ENCODE measurements around the gene NAALAD2. TPM values are rescaled to one million over a fixed set of nuclear protein-coding genes. Genes with fewer than 3 reads are reported as not detected.

The NAALAD2 gene
- total RNA-seq, 2 experiments from 2014 or later = not detected

DNA sequence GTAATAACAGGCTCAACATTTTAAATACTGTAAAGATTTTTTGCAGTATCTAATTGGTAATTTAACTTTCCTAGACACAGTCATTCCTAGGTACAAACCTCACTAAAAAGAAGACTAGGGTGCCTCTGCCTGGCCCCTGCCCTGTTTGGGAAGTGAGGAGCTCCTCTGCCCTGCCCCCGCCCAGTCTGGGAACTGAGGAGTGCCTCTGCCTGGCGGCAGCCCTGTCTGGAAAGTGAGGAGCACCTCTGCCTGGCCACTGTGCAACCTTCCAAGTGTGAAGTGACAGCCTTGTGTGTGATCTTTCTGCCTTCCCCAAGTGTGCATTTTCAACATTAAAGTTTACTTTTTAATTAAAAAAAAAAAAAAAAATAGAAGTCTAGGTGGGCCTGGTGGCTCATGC lies 84.1 kb downstream of the NAALAD2 start:
- H3K27me3 Mint-ChIP-seq = no peaks in the 10 kb centered on the region
- no peaks in the 10 kb centered on the region for H3K9me3 ChIP-seq (ENCODE audit: control insufficient read depth in 1 of 2, insufficient read depth in 1 of 2, low read length in 2 of 2)
- no peaks in the 10 kb centered on the region for H3K27me3 ChIP-seq (ENCODE audit: control insufficient read depth in 1 of 2, insufficient read depth in 2 of 2, low read length in 2 of 2)
- H3K9me3 Mint-ChIP-seq = no peaks in the 10 kb centered on the region
- H3K27ac ChIP-seq (ENCODE audit: low read depth in 1 of 2, low read length in 2 of 2) = no peak overlapping the region
- CTCF ChIA-PET = no interaction called here
- no peak for DNase-seq
- H3K36me3 ChIP-seq (ENCODE audit: insufficient read depth, low read length) = peaks cover 28% of the 10 kb centered on the region
- H3K36me3 Mint-ChIP-seq (ENCODE audit: low read depth) = peaks cover 46% of the 10 kb centered on the region
- TF ChIP-seq, protein P1, sequence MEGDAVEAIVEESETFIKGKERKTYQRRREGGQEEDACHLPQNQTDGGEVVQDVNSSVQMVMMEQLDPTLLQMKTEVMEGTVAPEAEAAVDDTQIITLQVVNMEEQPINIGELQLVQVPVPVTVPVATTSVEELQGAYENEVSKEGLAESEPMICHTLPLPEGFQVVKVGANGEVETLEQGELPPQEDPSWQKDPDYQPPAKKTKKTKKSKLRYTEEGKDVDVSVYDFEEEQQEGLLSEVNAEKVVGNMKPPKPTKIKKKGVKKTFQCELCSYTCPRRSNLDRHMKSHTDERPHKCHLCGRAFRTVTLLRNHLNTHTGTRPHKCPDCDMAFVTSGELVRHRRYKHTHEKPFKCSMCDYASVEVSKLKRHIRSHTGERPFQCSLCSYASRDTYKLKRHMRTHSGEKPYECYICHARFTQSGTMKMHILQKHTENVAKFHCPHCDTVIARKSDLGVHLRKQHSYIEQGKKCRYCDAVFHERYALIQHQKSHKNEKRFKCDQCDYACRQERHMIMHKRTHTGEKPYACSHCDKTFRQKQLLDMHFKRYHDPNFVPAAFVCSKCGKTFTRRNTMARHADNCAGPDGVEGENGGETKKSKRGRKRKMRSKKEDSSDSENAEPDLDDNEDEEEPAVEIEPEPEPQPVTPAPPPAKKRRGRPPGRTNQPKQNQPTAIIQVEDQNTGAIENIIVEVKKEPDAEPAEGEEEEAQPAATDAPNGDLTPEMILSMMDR (IDR thresholded peaks at IDR 0.05) = no peak
- POLR2A ChIA-PET = no interaction called here
- no peak for ATAC-seq (ENCODE audit: poor library complexity)
- peaks cover 70% of the 10 kb centered on the region for H3K4me1 Mint-ChIP-seq (ENCODE audit: low read depth)
- peak overlapping the region; percentile 89 for H3K27ac Mint-ChIP-seq
- intact Hi-C loops (cut with DNase I, micrococcal nuclease) = no loop called here
- no peak overlapping the region for H3K4me3 ChIP-seq (ENCODE audit: low read length)
- peaks cover 23% of the 10 kb centered on the region for H3K4me1 ChIP-seq (ENCODE audit: insufficient read depth, low read length)
- H3K4me3 Mint-ChIP-seq = no peak overlapping the region

DNA sequence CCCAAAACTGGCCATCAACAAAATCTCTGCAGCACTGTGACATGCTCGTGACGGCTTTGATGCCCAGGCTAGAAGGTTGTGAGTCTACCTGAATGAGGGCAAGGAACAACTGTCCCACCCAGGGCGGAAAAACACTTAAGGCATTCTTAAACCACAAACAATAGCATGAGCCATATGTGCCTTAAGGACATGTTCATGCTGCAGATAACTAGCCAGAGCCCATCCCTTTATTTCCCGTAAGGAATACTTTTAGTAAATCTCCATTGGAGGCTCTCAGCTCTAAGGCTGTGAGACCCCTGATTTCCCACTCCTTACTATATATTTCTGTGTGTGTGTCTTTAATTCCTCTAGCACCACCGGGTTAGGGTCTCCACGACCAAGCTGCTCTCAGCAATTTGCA lies 85.0 kb downstream of the NAALAD2 start:
- no peak overlapping the region for H3K4me3 ChIP-seq (ENCODE audit: low read length)
- ChIA-PET POLR2A (no interaction called here), CTCF (interaction anchor here (2.1 kb wide), 1 partner anchor 15 kb away, joined by 7 read pairs; no protein-coding TSS in a partner anchor)
- H3K4me3 Mint-ChIP-seq = peak overlapping the region; percentile 98
- no peaks in the 10 kb centered on the region for H3K9me3 ChIP-seq (ENCODE audit: control insufficient read depth in 1 of 2, insufficient read depth in 1 of 2, low read length in 2 of 2)
- no peak for DNase-seq
- no peaks in the 10 kb centered on the region for H3K27me3 ChIP-seq (ENCODE audit: control insufficient read depth in 1 of 2, insufficient read depth in 2 of 2, low read length in 2 of 2)
- TF ChIP-seq, protein P1 (IDR thresholded peaks at IDR 0.05) = no peak
- H3K4me1 Mint-ChIP-seq (ENCODE audit: low read depth) = peaks cover 73% of the 10 kb centered on the region
- intact Hi-C loops (cut with DNase I, micrococcal nuclease) = no loop called here
- H3K4me1 ChIP-seq (ENCODE audit: insufficient read depth, low read length) = peaks cover 23% of the 10 kb centered on the region
- ATAC-seq (ENCODE audit: poor library complexity) = no peak
- no peak overlapping the region for H3K27ac ChIP-seq (ENCODE audit: low read depth in 1 of 2, low read length in 2 of 2)
- H3K36me3 Mint-ChIP-seq (ENCODE audit: low read depth) = peaks cover 39% of the 10 kb centered on the region
- peaks cover 21% of the 10 kb centered on the region for H3K36me3 ChIP-seq (ENCODE audit: insufficient read depth, low read length)
- peak overlapping the region; percentile 89 for H3K27ac Mint-ChIP-seq
- H3K9me3 Mint-ChIP-seq = no peaks in the 10 kb centered on the region
- no peaks in the 10 kb centered on the region for H3K27me3 Mint-ChIP-seq

DNA sequence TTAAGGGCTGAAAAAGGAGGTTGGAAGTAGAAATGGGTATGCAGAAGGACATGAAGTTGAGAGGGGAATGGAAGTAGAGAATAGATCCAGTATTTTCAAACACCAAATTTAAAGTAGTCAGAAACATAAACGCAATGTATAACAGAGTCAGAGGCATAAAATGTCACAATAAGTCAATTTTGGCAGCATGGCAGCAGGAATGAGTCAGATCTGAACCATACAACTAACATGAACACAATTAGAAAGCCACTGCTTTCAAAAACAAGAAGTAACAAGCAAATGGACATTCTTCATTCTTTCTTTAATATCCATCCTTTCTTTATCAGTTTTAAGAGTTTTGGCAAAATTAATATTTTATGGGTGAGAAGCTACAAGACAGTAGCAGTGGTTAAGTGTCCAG lies 85.9 kb downstream of the NAALAD2 start:
- H3K36me3 ChIP-seq (ENCODE audit: insufficient read depth, low read length) = peaks cover 17% of the 10 kb centered on the region
- no peak overlapping the region for H3K27ac ChIP-seq (ENCODE audit: low read depth in 1 of 2, low read length in 2 of 2)
- intact Hi-C loops (cut with DNase I, micrococcal nuclease) = no loop called here
- ATAC-seq (ENCODE audit: poor library complexity) = no peak
- H3K4me1 ChIP-seq (ENCODE audit: insufficient read depth, low read length) = peaks cover 23% of the 10 kb centered on the region
- TF ChIP-seq, protein P1 (IDR thresholded peaks at IDR 0.05) = no peak
- no peaks in the 10 kb centered on the region for H3K27me3 ChIP-seq (ENCODE audit: control insufficient read depth in 1 of 2, insufficient read depth in 2 of 2, low read length in 2 of 2)
- Mint-ChIP-seq H3K4me3 (peak overlapping the region; percentile 98), H3K4me1 (ENCODE audit: low read depth) (peaks cover 73% of the 10 kb centered on the region), H3K27ac (peak overlapping the region; percentile 89), H3K36me3 (ENCODE audit: low read depth) (peaks cover 39% of the 10 kb centered on the region), H3K27me3 (no peaks in the 10 kb centered on the region), H3K9me3 (no peaks in the 10 kb centered on the region)
- POLR2A ChIA-PET = no interaction called here
- H3K4me3 ChIP-seq (ENCODE audit: low read length) = no peak overlapping the region
- no peak for DNase-seq
- CTCF ChIA-PET = interaction anchor here (2.1 kb wide), 1 partner anchor 16 kb away, joined by 7 read pairs; no protein-coding TSS in a partner anchor
- H3K9me3 ChIP-seq (ENCODE audit: control insufficient read depth in 1 of 2, insufficient read depth in 1 of 2, low read length in 2 of 2) = no peaks in the 10 kb centered on the region

Measured in CD4-positive, alpha-beta T cell (primary cell).